OCI-LY3 (cell line): ENCODE data around the gene ARHGEF17.

Experiments
- H2AFZ ChIP-seq: fragments of 200-600, 300-600 bp; shearing (Covaris generic); 2 replicates; pipeline ENCODE4 v1.6.0; 2014; ENCODE audit warnings: antibody characterized with exemption, low read depth, low read length
- H3K27ac ChIP-seq: fragments of 200-600, 300-600 bp; sonication (generic); 2 replicates; pipeline ENCODE4 v1.5.1; 2014; ENCODE audit warnings: mild to moderate bottlenecking, low read length, moderate library complexity, mixed read lengths
- H3K27me3 ChIP-seq: fragments of 200-600, 300-600 bp; sonication (generic); 2 replicates; pipeline ENCODE4 v1.6.1; 2014; ENCODE audit warnings: low read depth, low read length, mixed read lengths
- H3K36me3 ChIP-seq: fragments of 200-600, 300-600 bp; sonication (generic); replicated peaks from 2 replicates; pipeline ENCODE3; 2014; ENCODE audit warnings: low read depth, low read length, mixed read lengths
- H3K4me1 ChIP-seq: fragments of 300-600, 200-600 bp; sonication (generic); 2 replicates; pipeline ENCODE4 v1.6.1; 2014; ENCODE audit warnings: low read length, mixed read lengths
- H3K4me2 ChIP-seq: fragments of 200-600, 300-600 bp; sonication (generic); 2 replicates; pipeline ENCODE4 v1.6.1; 2014; ENCODE audit warnings: low read length, mixed read lengths
- H3K4me3 ChIP-seq: fragments of 300-600, 200-600 bp; sonication (generic); 2 replicates; pipeline ENCODE4 v1.5.1; 2014; ENCODE audit warnings: antibody characterized with exemption, mild to moderate bottlenecking, low read length, moderate library complexity
- H3K79me2 ChIP-seq: fragments of 300-600, 200-600 bp; shearing (Covaris generic); 2 replicates; pipeline ENCODE4 v1.6.1; 2014; ENCODE audit warnings: mild to moderate bottlenecking, low read length, mixed read lengths
- H3K9ac ChIP-seq: fragments of 300-600, 200-600 bp; shearing (Covaris generic); 2 replicates; pipeline ENCODE4 v1.6.0; 2014; ENCODE audit warnings: mild to moderate bottlenecking, low read length, moderate library complexity
- H3K9me3 ChIP-seq: fragments of 200-600, 300-600 bp; shearing (Covaris generic); 2 replicates; pipeline ENCODE4 v1.6.1; 2014; ENCODE audit warnings: low read length, mixed read lengths; ENCODE audit not compliant: insufficient read depth
- H4K20me1 ChIP-seq: fragments of 200-600, 300-600 bp; sonication (generic); 2 replicates; pipeline ENCODE4 v1.6.1; 2016; ENCODE audit warnings: low read length, mixed read lengths; ENCODE audit not compliant: insufficient read depth
- CTCF ChIP-seq: fragments of 200-600, 300-600 bp; sonication (generic); IDR thresholded peaks from 2 replicates; pipeline ENCODE4 v1.5.1; 2014; ENCODE audit warnings: antibody characterized with exemption, low read length, low read depth
- EZH2phosphoT487 ChIP-seq: fragments of 200-600 bp; shearing (Covaris generic); IDR thresholded peaks from 2 replicates; pipeline ENCODE4 v1.6.1; 2018; ENCODE audit warnings: antibody characterized with exemption, mixed run types, low read depth

The ARHGEF17 gene

GRCh38 chr11:73281201-73281741 lies 26.8 kb upstream of the ARHGEF17 start:
- Histone ChIP-seq H3K79me2 (peaks cover 100% of the 10 kb centered on the region), H3K4me1 (peaks cover 33% of the 10 kb centered on the region), H3K36me3 (peaks cover 62% of the 10 kb centered on the region), H2AFZ (no peak overlapping the region), H3K27me3 (no peaks in the 10 kb centered on the region), H4K20me1 (peaks cover 63% of the 10 kb centered on the region), H3K4me3 (no peak overlapping the region), H3K9me3 (no peaks in the 10 kb centered on the region), H3K4me2 (no peak overlapping the region), H3K9ac (no peak overlapping the region), H3K27ac (no peak overlapping the region)
- TF ChIP-seq CTCF (no peak), EZH2phosphoT487 (no peak)

- Histone ChIP-seq H3K4me2 (no peak overlapping the region), H3K27me3 (no peaks in the 10 kb centered on the region), H2AFZ (no peak overlapping the region), H3K9ac (no peak overlapping the region), H3K36me3 (peaks cover 57% of the 10 kb centered on the region), H3K79me2 (peaks cover 100% of the 10 kb centered on the region), H3K4me3 (no peak overlapping the region), H3K4me1 (peaks cover 36% of the 10 kb centered on the region), H3K9me3 (no peaks in the 10 kb centered on the region), H4K20me1 (peaks cover 57% of the 10 kb centered on the region), H3K27ac (no peak overlapping the region)
- TF ChIP-seq CTCF = no peak
- TF ChIP-seq EZH2phosphoT487 = no peak
Observed at GRCh38 chr11:73281796-73282660, 26.0 kb upstream of the ARHGEF17 start.

- H3K27ac ChIP-seq = no peak overlapping the region
- peaks cover 49% of the 10 kb centered on the region for H4K20me1 ChIP-seq
- no peaks in the 10 kb centered on the region for H3K27me3 ChIP-seq
- H3K36me3 ChIP-seq = peaks cover 50% of the 10 kb centered on the region
- no peak overlapping the region for H3K9ac ChIP-seq
- peaks cover 100% of the 10 kb centered on the region for H3K79me2 ChIP-seq
- TF ChIP-seq EZH2phosphoT487 (no peak), CTCF (no peak)
- H2AFZ ChIP-seq = no peak overlapping the region
- no peaks in the 10 kb centered on the region for H3K9me3 ChIP-seq
- H3K4me1 ChIP-seq = peaks cover 50% of the 10 kb centered on the region
- H3K4me2 ChIP-seq = no peak overlapping the region
- no peak overlapping the region for H3K4me3 ChIP-seq
Observed at GRCh38 chr11:73283276-73284000, 24.6 kb upstream of the ARHGEF17 start.

- H3K27me3 ChIP-seq = no peaks in the 10 kb centered on the region
- H3K4me3 ChIP-seq = no peak overlapping the region
- peaks cover 56% of the 10 kb centered on the region for H3K4me1 ChIP-seq
- no peak overlapping the region for H3K9ac ChIP-seq
- no peak overlapping the region for H3K4me2 ChIP-seq
- peaks cover 42% of the 10 kb centered on the region for H4K20me1 ChIP-seq
- H3K36me3 ChIP-seq = peaks cover 44% of the 10 kb centered on the region
- H3K27ac ChIP-seq = no peak overlapping the region
- no peak overlapping the region for H2AFZ ChIP-seq
- TF ChIP-seq CTCF = no peak
- no peak for TF ChIP-seq EZH2phosphoT487
- H3K9me3 ChIP-seq = no peaks in the 10 kb centered on the region
- peaks cover 100% of the 10 kb centered on the region for H3K79me2 ChIP-seq
Observed at GRCh38 chr11:73284106-73284505, 24.0 kb upstream of the ARHGEF17 start.
